ENCODE results near the gene PSMD13.
A peak's percentile ranks its signal among the peaks of the same experiment; 100 is the strongest.
"Not testable (repeated sequence)": the region's sequence is repeated elsewhere in the genome, so short reads cannot be mapped to it uniquely, and the experiment has no call there.

PSMD13 gene

GRCh38 chr11:250740-251299 is 14.0 kb downstream of the PSMD13 start:
- DNase-seq: peak; percentile 45

- DNase-seq: no peak
These were observed 14.8 kb downstream of the PSMD13 start for GRCh38 chr11:251550-251949.

- DNase-seq: no peak
These were observed 15.9 kb downstream of the PSMD13 start for GRCh38 chr11:252666-253065.

GRCh38 chr11:253160-253885 is 16.5 kb downstream of the PSMD13 start:
- DNase-seq: no peak

GRCh38 chr11:253886-254270 is 17.1 kb downstream of the PSMD13 start:
- DNase-seq: no peak

- DNase-seq: peak; percentile 44
These were observed 18.4 kb downstream of the PSMD13 start for GRCh38 chr11:255176-255575.

- DNase-seq: no peak
These were observed 19.0 kb downstream of the PSMD13 start for GRCh38 chr11:255816-256215.

- no peak for DNase-seq
These were observed 20.4 kb downstream of the PSMD13 start for GRCh38 chr11:256952-257737.

GRCh38 chr11:257766-258493 is 21.2 kb downstream of the PSMD13 start:
- no peak for DNase-seq

- no peak for DNase-seq
These were observed 22.6 kb downstream of the PSMD13 start for GRCh38 chr11:259413-259812.

GRCh38 chr11:261624-262023 is 24.8 kb downstream of the PSMD13 start:
- DNase-seq: no peak

GRCh38 chr11:266676-267439 is 30.1 kb downstream of the PSMD13 start:
- DNase-seq: no peak

- DNase-seq: no peak
These were observed 30.8 kb downstream of the PSMD13 start for GRCh38 chr11:267491-267994.

GRCh38 chr11:268716-269145 is 32.0 kb downstream of the PSMD13 start:
- not testable (repeated sequence) for DNase-seq

GRCh38 chr11:269146-269890 is 32.5 kb downstream of the PSMD13 start:
- DNase-seq: no peak

GRCh38 chr11:270451-271318 is 33.9 kb downstream of the PSMD13 start:
- DNase-seq: no peak

- no peak for DNase-seq
These were observed 34.5 kb downstream of the PSMD13 start for GRCh38 chr11:271319-271715.

GRCh38 chr11:272195-272930 is 35.6 kb downstream of the PSMD13 start:
- no peak for DNase-seq

- no peak for DNase-seq
These were observed 36.1 kb downstream of the PSMD13 start for GRCh38 chr11:272931-273198.

- DNase-seq: no peak
These were observed 39.4 kb downstream of the PSMD13 start for GRCh38 chr11:276219-276618.

All from fibroblast of skin of abdomen (primary cell).